HG02571 (cell line): ENCODE data around the gene TRPM3.

Experiments used
- ATAC-seq: cut with Tn5 transposase; IDR thresholded peaks from one replicate; pipeline ENCODE4 v1.9.1; 2021; ENCODE audit warnings: mild to moderate bottlenecking, moderate library complexity; ENCODE audit not compliant: unreplicated experiment

The TRPM3 gene

GRCh38 chr9:70499621-70500020, 621.8 kb downstream of the TRPM3 start:
- no peak for ATAC-seq

DNA sequence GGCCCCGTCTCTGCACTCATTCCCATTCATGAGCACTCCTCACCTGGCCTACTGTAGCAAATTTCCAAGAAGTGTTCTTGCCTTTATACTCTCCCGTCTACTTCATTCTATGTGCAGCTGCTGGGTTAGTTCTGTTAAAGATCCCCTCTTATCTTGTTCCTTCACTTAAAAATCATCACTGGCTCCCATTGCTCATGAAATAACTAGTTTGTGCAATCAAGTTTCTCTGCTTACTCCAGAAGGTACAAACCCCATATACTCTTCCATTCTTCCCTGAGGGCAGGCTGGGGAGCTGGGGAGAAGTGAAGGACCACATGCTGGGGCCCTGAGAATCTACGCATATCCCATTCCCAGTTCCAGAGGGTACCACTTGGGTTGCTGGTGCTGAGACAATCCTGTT, 622.6 kb downstream of the TRPM3 start:
- ATAC-seq, result no peak

- no peak for ATAC-seq
These were observed 625.2 kb downstream of the TRPM3 start for GRCh38 chr9:70496244-70496643.

DNA sequence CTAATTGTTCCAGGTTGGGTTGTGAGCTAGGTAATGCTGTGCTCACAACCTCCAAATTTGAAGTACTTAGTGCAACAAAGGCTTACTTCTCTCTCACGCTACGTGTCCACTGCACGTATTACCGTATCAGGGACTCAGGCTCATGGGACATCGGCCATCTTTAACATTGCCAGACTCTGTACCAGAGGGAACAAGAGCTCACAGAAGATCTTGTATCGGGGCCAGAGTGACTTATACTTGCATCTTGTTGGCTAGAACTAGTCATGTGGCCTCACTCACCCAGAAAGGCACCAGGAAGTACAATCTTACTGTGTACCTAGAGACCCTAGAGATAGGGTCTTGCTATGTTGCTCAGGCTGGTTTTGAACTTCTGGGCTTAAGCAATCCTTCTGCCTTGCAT, 625.9 kb downstream of the TRPM3 start:
- no peak for ATAC-seq

DNA sequence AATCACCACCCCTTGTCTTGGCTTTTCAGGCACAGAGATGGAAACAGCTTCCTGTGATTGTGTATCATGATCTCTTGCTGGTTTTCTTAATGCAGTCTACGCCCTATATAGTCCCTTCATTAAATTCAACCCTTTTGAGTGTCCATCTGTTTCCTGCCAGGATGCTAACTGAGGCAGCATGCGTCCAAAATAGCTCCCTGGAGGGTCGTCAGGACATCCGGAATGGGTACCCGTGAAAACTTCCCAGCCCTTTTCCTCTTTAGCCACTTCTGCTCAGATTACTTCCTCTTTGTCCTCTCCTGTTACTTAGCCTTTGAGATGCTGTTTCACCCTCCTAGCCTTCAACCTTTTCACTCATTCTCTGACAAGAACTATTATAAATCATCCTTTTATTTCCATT, 627.2 kb downstream of the TRPM3 start:
- no peak for ATAC-seq

DNA sequence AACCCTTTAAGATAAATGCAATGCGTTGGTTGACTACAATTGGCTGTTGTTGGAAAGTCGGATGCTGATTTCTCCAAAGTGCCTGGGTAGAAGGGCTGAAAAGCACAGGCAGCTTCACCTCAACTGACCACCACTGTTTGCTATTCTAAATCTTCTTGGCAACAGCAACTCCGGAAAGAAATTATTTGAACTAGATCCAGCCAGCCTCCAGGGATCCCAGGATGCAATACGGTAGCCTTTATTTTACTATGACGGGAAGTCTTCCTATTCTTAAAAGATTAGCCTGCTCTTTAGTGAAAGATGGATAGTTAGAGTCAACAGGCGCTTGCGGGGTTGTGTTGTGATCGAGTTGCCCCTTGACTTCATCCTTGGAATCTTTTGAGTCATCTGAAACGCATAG, 628.4 kb downstream of the TRPM3 start:
- ATAC-seq, result no peak

GRCh38 chr9:70492319-70492777, 629.1 kb downstream of the TRPM3 start:
- ATAC-seq, result no peak

GRCh38 chr9:70491426-70492318, 629.7 kb downstream of the TRPM3 start:
- no peak for ATAC-seq

- ATAC-seq, result no peak
These were observed 630.9 kb downstream of the TRPM3 start for GRCh38 chr9:70490478-70490877.

- ATAC-seq, result no peak
These were observed 632.7 kb downstream of the TRPM3 start for GRCh38 chr9:70488793-70489105.

DNA sequence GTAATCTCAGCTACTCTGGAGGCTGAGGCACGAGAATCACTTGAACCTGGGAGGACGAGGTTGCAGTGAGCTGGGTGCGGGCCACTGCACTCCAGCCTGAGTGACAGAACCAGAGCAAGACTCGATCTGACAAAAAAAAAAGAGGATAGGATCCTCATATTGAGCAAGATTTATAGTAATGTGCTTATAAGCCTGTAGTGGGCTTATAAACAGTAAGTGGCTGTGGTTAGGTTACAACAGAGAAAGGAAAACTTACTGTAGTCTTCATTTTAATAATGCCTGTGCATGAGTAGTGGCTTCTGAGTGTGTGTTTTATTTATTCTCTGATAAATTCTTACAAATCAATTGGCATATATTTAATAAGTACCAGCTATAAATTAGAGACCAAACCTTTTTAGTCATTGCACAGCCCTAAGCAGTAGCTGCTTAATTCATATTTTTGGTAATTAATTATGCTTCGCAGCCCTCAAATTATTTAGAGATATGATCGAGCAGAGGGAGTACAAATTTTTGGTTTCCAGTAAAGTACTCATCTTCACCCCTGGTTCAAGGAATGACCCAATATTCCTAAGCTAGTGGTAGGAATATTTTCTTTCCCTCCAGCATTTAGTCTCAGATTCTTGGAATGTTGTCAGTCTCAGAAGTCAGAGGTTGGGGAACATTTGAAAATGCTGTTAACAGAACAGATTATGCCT, 633.2 kb downstream of the TRPM3 start:
- ATAC-seq, result no peak

DNA sequence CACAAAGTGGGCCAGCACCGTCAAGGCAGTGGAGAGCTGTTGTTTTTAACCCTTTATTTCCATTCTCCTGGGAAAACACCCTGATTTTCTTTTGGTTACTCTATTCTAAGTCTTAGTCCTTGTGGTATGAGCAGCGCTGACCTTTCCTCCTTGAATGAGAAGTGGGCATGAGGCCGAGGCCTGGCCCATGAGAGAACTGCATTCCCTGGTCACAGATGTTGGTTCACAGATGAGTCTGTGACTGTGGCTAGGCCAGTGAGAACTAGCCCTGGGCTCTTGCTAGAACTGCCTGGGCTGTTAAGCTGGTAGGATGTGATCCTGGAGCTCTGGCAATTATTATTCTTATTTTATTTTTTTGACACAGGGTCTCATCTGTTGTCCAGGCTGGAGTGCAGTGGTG, 635.3 kb downstream of the TRPM3 start:
- no peak for ATAC-seq

GRCh38 chr9:70485273-70485858, 636.1 kb downstream of the TRPM3 start:
- no peak for ATAC-seq

DNA sequence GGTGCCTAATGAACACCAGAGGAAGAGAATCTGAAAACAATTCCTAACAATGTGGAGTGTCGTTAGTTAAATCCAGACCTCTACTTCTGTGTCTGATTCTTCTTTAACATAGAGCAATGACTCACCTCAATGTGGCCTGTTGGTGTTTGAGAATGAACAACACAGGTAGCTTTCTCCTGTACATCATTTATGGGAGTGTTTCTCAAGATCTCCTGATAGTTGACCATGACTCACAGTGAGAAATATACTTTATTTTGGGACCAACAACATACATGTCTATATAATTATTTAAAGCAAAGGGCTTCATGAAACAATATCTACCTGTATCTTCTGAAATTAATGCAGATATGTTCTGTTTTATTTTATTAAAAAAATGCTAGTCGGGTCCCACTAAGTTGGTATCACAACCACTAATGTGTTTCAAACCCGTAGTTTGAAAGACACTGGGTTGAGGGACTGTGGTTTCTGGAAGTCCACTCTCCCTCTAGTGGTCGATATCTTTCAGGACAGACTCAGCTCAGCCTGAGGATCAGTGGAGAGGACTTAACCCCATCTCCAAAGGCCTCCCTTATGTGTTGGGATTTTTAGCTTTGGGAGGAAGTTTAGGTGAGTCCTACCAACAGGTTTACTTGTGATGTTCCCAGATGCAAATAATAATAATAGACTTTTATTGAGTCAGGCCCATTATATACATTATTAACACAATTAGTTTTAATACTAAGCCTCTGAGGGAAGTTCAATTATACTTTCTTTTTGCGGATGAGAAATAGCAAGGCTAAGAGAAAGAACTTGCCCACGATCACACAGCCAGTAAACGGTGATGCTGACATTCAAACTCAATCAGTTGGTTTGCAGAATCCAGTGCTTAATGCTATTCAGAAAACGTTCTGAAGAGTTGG, 636.9 kb downstream of the TRPM3 start:
- no peak for ATAC-seq

GRCh38 chr9:70481471-70481870, 640.0 kb downstream of the TRPM3 start:
- ATAC-seq, result no peak

- no peak for ATAC-seq
These were observed 640.9 kb downstream of the TRPM3 start for GRCh38 chr9:70480405-70480980.

DNA sequence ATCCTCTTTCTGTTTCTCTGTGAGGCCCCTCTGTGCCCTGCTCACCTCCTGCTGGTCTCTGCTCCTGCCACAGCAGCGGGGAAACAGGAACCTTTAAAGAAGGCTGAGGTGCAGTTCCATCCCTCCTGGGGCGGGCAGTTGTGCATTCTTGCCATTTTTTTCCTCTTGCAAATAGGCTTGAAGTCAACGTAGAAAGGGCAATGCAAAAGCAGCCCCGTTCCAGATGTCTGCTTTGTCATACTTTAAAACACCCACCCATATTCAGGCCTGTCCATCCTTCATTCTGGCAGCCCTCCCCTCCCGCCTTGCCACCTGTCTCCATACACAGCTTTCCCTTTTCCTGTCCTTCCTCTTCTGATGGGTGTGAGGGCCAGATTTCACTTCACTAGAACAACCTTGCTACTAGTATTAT, 641.5 kb downstream of the TRPM3 start:
- ATAC-seq, result no peak
